ENCODE measurements around the gene MED16.

Gene MED16

GRCh38 chr19:904545-904944 lies 11.6 kb upstream of the MED16 start:
- Histone ChIP-seq H2AFZ (ENCODE audit: low read length) (no peak overlapping the region), H3K79me2 (ENCODE audit: insufficient read depth, low read length) (no peaks in the 10 kb centered on the region; the same call in 1 of the 2 replicates), H3K36me3 (ENCODE audit: insufficient read depth, low read length) (peaks cover 11% of the 10 kb centered on the region; the same call in 1 of the 2 replicates), H3K4me1 (ENCODE audit: insufficient read depth, low read length, severe bottlenecking) (peaks cover 44% of the 10 kb centered on the region), H3K9me3 (ENCODE audit: low read length) (no peaks in the 10 kb centered on the region), H3K4me3 (ENCODE audit: low read depth, low read length, poor library complexity, severe bottlenecking) (no peak overlapping the region), H3F3A (ENCODE audit: insufficient read depth, low read length) (peaks cover 3% of the 10 kb centered on the region; the same call in 1 of the 2 replicates), H3K27ac (ENCODE audit: low read depth, low read length, poor library complexity, severe bottlenecking) (no peak overlapping the region), H4K20me1 (ENCODE audit: insufficient read depth, low read length) (no peaks in the 10 kb centered on the region), H3K9ac (ENCODE audit: low read length) (no peak overlapping the region), H3K9me2 (ENCODE audit: low read depth, low read length) (no peaks in the 10 kb centered on the region), H3K4me2 (ENCODE audit: low read length) (no peak overlapping the region), H3K27me3 (ENCODE audit: insufficient read depth, low read length) (no peaks in the 10 kb centered on the region)
- TF ChIP-seq CTCF (IDR thresholded peaks at IDR 0.05; ENCODE audit: low read length) (no peak), EZH2 (IDR thresholded peaks at IDR 0.05; ENCODE audit: borderline replicate concordance, low read length) (no peak)

GRCh38 chr19:903266-903797 lies 10.3 kb upstream of the MED16 start:
- Histone ChIP-seq H4K20me1 (ENCODE audit: insufficient read depth, low read length) (no peaks in the 10 kb centered on the region), H3K36me3 (ENCODE audit: insufficient read depth, low read length) (peaks cover 18% of the 10 kb centered on the region; the same call in 1 of the 2 replicates), H3K27ac (ENCODE audit: low read depth, low read length, poor library complexity, severe bottlenecking) (no peak overlapping the region), H3K79me2 (ENCODE audit: insufficient read depth, low read length) (no peaks in the 10 kb centered on the region; the same call in 1 of the 2 replicates), H2AFZ (ENCODE audit: low read length) (no peak overlapping the region), H3K4me3 (ENCODE audit: low read depth, low read length, poor library complexity, severe bottlenecking) (no peak overlapping the region), H3K9me2 (ENCODE audit: low read depth, low read length) (no peaks in the 10 kb centered on the region), H3K9ac (ENCODE audit: low read length) (no peak overlapping the region), H3F3A (ENCODE audit: insufficient read depth, low read length) (no peaks in the 10 kb centered on the region; the same call in 1 of the 2 replicates), H3K4me1 (ENCODE audit: insufficient read depth, low read length, severe bottlenecking) (peaks cover 44% of the 10 kb centered on the region), H3K4me2 (ENCODE audit: low read length) (no peak overlapping the region), H3K27me3 (ENCODE audit: insufficient read depth, low read length) (no peaks in the 10 kb centered on the region), H3K9me3 (ENCODE audit: low read length) (no peaks in the 10 kb centered on the region)
- TF ChIP-seq EZH2 (IDR thresholded peaks at IDR 0.05; ENCODE audit: borderline replicate concordance, low read length) (no peak), CTCF (IDR thresholded peaks at IDR 0.05; ENCODE audit: low read length) (no peak)

- H2AFZ ChIP-seq (ENCODE audit: low read length) = no peak overlapping the region
- no peaks in the 10 kb centered on the region for H3K27me3 ChIP-seq (ENCODE audit: insufficient read depth, low read length)
- peaks cover 41% of the 10 kb centered on the region for H3K4me1 ChIP-seq (ENCODE audit: insufficient read depth, low read length, severe bottlenecking)
- H3K4me3 ChIP-seq (ENCODE audit: low read depth, low read length, poor library complexity, severe bottlenecking) = no peak overlapping the region
- no peak for TF ChIP-seq CTCF (IDR thresholded peaks at IDR 0.05; ENCODE audit: low read length)
- TF ChIP-seq EZH2 (IDR thresholded peaks at IDR 0.05; ENCODE audit: borderline replicate concordance, low read length) = no peak
- H4K20me1 ChIP-seq (ENCODE audit: insufficient read depth, low read length) = no peaks in the 10 kb centered on the region
- H3K79me2 ChIP-seq (ENCODE audit: insufficient read depth, low read length) = no peaks in the 10 kb centered on the region; the same call in 1 of the 2 replicates
- no peak overlapping the region for H3K9ac ChIP-seq (ENCODE audit: low read length)
- H3F3A ChIP-seq (ENCODE audit: insufficient read depth, low read length) = no peaks in the 10 kb centered on the region; the same call in 1 of the 2 replicates
- peaks cover 21% of the 10 kb centered on the region for H3K36me3 ChIP-seq (ENCODE audit: insufficient read depth, low read length)
- H3K27ac ChIP-seq (ENCODE audit: low read depth, low read length, poor library complexity, severe bottlenecking) = no peak overlapping the region
- H3K9me3 ChIP-seq (ENCODE audit: low read length) = no peaks in the 10 kb centered on the region
- H3K9me2 ChIP-seq (ENCODE audit: low read depth, low read length) = no peaks in the 10 kb centered on the region
- H3K4me2 ChIP-seq (ENCODE audit: low read length) = no peak overlapping the region
These were observed 9.6 kb upstream of the MED16 start for GRCh38 chr19:902446-903226.
